AG04450 (cell line): ENCODE data around the gene LEPR. TPM values are rescaled to one million over a fixed set of nuclear protein-coding genes. Genes with fewer than 3 reads are reported as not detected.

Experiments
- CTCF ChIA-PET: fragments of 300-600, 350-600 bp; formaldehyde crosslinking; extraction: SDS; loops from one replicate; lab custom pipeline; 2022; ENCODE audit warnings: antibody characterized with exemption, inconsistent platforms; lab: Charles Lee
- POLR2A ChIA-PET: fragments of 350-600 bp; formaldehyde crosslinking; extraction: SDS; loops from one replicate; lab custom pipeline; 2021; ENCODE audit warnings: antibody characterized with exemption, inconsistent platforms; lab: Yijun Ruan, JAX
- DNase-seq: peaks from one replicate; pipeline ENCODE4 v3.0.0-alpha.2; 2011; ENCODE audit warnings: low read depth, low spot score
- H3K27ac ChIP-seq: one replicate; pipeline ENCODE4 v1.5.1; 2012; ENCODE audit warnings: low read depth, low read length, control low read depth
- H3K27me3 ChIP-seq: one replicate; pipeline ENCODE4 v1.6.0; 2012; ENCODE audit warnings: low read length; ENCODE audit not compliant: control insufficient read depth, insufficient read depth
- H3K4me3 ChIP-seq: 2 replicates; pipeline ENCODE4 v1.5.1; 2011; ENCODE audit warnings: mild to moderate bottlenecking, low read depth, low read length, control low read depth
- H3K9me3 ChIP-seq: 2 replicates; pipeline ENCODE4 v1.5.1; 2012; ENCODE audit warnings: low read length; ENCODE audit not compliant: control insufficient read depth, insufficient read depth
- CTCF ChIP-seq: IDR thresholded peaks from 2 replicates; pipeline ENCODE4 v1.5.1; 2011; ENCODE audit warnings: low read depth, low read length, control low read depth, inconsistent platforms
- polyA plus RNA-seq: library from polyadenylated mRNA; depleted of rRNA; stranded (reverse); fragments of >200 nt; gene quantifications from 2 replicates; pipeline ENCODE4 v1.2.3, GENCODE V29; 2011

LEPR gene
- polyA plus RNA-seq, 1 experiment = 11.1 TPM

DNA sequence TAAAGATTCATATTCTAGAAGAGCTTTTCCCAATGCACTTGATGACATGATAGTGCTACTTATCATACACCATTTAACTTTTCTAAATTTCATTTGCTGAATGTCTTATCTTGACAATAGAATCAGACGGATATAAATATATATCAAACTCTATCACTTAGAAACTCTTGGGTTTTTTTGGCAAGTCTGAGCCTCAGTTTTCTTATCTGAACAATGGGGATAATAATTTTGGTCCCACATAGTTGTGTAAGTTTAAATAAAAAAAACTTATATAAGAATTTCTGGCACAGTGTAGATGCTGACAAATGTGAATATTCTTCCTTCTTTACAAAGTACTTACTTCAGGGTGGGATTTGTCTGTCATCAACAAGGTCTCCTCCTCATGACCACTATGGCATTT lies 21.5 kb upstream of the LEPR start:
- Histone ChIP-seq H3K9me3 (no peaks in the 10 kb centered on the region), H3K4me3 (no peak overlapping the region), H3K27me3 (peaks cover 4% of the 10 kb centered on the region), H3K27ac (no peak overlapping the region)
- CTCF ChIA-PET = no interaction called here
- POLR2A ChIA-PET = no interaction called here
- DNase-seq = no peak
- TF ChIP-seq CTCF = no peak

DNA sequence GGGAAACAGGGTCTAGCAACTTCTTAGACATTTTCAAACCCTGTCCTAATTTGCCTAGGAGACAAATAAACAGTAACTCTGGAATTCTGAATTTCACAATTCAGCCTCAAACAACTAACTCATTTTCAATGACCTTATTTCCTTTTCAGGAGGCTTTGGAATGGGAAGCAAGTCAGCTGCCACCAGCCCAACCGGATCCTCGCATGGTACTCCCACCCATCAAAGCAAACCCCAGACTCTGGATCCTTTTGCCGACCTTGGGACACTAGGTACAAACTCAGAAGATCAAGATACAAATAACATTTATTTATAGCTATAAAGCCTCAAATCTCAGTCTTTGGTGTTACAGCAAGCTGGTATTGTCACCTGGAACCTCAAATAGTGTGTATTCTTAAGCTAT lies 18.9 kb upstream of the LEPR start:
- H3K27me3 ChIP-seq = peaks cover 6% of the 10 kb centered on the region
- DNase-seq = no peak
- H3K27ac ChIP-seq = no peak overlapping the region
- TF ChIP-seq CTCF = no peak
- H3K9me3 ChIP-seq = no peaks in the 10 kb centered on the region
- H3K4me3 ChIP-seq = no peak overlapping the region
- CTCF ChIA-PET = no interaction called here
- POLR2A ChIA-PET = no interaction called here

- no peak for TF ChIP-seq CTCF
- ChIA-PET POLR2A (no interaction called here), CTCF (no interaction called here)
- H3K4me3 ChIP-seq = no peak overlapping the region
- DNase-seq = no peak
- H3K27ac ChIP-seq = no peak overlapping the region
- H3K9me3 ChIP-seq = no peaks in the 10 kb centered on the region
- peaks cover 6% of the 10 kb centered on the region for H3K27me3 ChIP-seq
Measured at GRCh38 chr1:65404941-65405340, 15.5 kb upstream of the LEPR start.

DNA sequence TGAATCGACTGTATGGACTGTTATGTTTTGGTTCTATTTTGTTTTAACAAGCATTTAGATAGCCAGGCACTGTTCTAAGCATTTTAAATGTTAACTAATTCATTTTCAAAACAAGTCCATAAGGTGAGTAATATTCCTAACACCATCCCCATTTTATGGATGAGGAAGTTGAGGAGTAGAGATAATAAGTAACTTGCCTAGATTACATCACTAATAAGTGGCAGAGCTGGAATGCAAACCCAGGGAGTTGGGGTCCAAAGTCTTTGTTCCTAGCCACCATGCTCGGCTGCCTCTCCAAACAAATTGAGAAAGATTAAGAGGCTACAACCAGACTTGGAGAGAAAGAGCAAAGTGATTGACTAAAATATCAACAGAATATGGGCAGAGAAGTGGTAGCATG lies 12.6 kb upstream of the LEPR start:
- H3K4me3 ChIP-seq = no peak overlapping the region
- peaks cover 2% of the 10 kb centered on the region for H3K27me3 ChIP-seq
- POLR2A ChIA-PET = no interaction called here
- TF ChIP-seq CTCF = no peak
- CTCF ChIA-PET = no interaction called here
- H3K9me3 ChIP-seq = no peaks in the 10 kb centered on the region
- no peak for DNase-seq
- no peak overlapping the region for H3K27ac ChIP-seq

- no peak overlapping the region for H3K4me3 ChIP-seq
- DNase-seq = no peak
- no peak for TF ChIP-seq CTCF
- no peaks in the 10 kb centered on the region for H3K9me3 ChIP-seq
- H3K27ac ChIP-seq = no peak overlapping the region
- CTCF ChIA-PET = no interaction called here
- H3K27me3 ChIP-seq = peaks cover 2% of the 10 kb centered on the region
- POLR2A ChIA-PET = no interaction called here
Measured at GRCh38 chr1:65409314-65409713, 11.2 kb upstream of the LEPR start.
